ENCODE results near the gene PER1. TPM values are rescaled to one million over a fixed set of nuclear protein-coding genes. Genes with fewer than 3 reads are reported as not detected.

The PER1 gene
- total RNA-seq, 4 donors from 2014 or later: 20.0 to 396 (median 163) TPM

GRCh38 chr17:8160224-8160577 is 8.0 kb upstream of the PER1 start:
- Histone ChIP-seq H3K4me1 (peaks cover 14 to 26% of the 10 kb centered on the region in 2 donors), H3K36me3 (no peaks in the 10 kb centered on the region), H3K27me3 (no peaks in the 10 kb centered on the region), H3K9me3 (no peaks in the 10 kb centered on the region), H3K4me3 (no peak overlapping the region), H3K27ac (peak overlapping the region; percentile 99 to 100)
- DNase-seq: no peak
- TF ChIP-seq CTCF (IDR thresholded peaks at IDR 0.05) (no peak), POLR2A (IDR thresholded peaks at IDR 0.05) (no peak)
- intact Hi-C loops (cut with DNase I; ENCODE audit: low total_unique reads): no loop called here

GRCh38 chr17:8159459-8160223 is 7.4 kb upstream of the PER1 start:
- no peaks in the 10 kb centered on the region for H3K27me3 ChIP-seq
- no peak overlapping the region for H3K4me3 ChIP-seq
- peak in 1 of 2 donors; percentile 27 for DNase-seq
- H3K27ac ChIP-seq: peak overlapping the region; percentile 99 to 100
- peaks cover 13 to 23% of the 10 kb centered on the region in 2 donors for H3K4me1 ChIP-seq
- H3K9me3 ChIP-seq: no peaks in the 10 kb centered on the region
- TF ChIP-seq CTCF (IDR thresholded peaks at IDR 0.05): no peak
- no peak for TF ChIP-seq POLR2A (IDR thresholded peaks at IDR 0.05)
- intact Hi-C loops (cut with DNase I; ENCODE audit: low total_unique reads): no loop called here
- no peaks in the 10 kb centered on the region for H3K36me3 ChIP-seq

- Histone ChIP-seq H3K4me1 (peaks cover 7 to 16% of the 10 kb centered on the region in 2 donors), H3K36me3 (no peaks in the 10 kb centered on the region), H3K9me3 (no peaks in the 10 kb centered on the region), H3K27ac (peak overlapping the region; percentile 99 to 100), H3K4me3 (no peak overlapping the region), H3K27me3 (no peaks in the 10 kb centered on the region)
- intact Hi-C loops (cut with DNase I; ENCODE audit: low total_unique reads): no loop called here
- TF ChIP-seq CTCF (IDR thresholded peaks at IDR 0.05) (no peak), POLR2A (IDR thresholded peaks at IDR 0.05) (no peak)
- peak in 1 of 2 donors; percentile 19 for DNase-seq
These were observed 6.8 kb upstream of the PER1 start for GRCh38 chr17:8159032-8159400.

GRCh38 chr17:8158267-8159031 is 6.2 kb upstream of the PER1 start:
- Histone ChIP-seq H3K27ac (peak overlapping the region; percentile 99 to 100), H3K36me3 (no peaks in the 10 kb centered on the region), H3K4me1 (peaks cover under 1 to 11% of the 10 kb centered on the region in 2 donors), H3K4me3 (no peak overlapping the region), H3K27me3 (no peaks in the 10 kb centered on the region), H3K9me3 (no peaks in the 10 kb centered on the region)
- intact Hi-C loops (cut with DNase I; ENCODE audit: low total_unique reads): no loop called here
- peak; percentile 91 to 95 for DNase-seq
- peak; percentile 88 to 92 (median 91) for TF ChIP-seq CTCF (IDR thresholded peaks at IDR 0.05)
- peak in 1 of 2 donors; percentile 43 for TF ChIP-seq POLR2A (IDR thresholded peaks at IDR 0.05)
